Colon (tissue), 2 donors: ENCODE data around the gene GPATCH2.
"Not testable (repeated sequence)": the region's sequence is repeated elsewhere in the genome, so short reads cannot be mapped to it uniquely, and the experiment has no call there.

Source experiments
- FAIRE-seq: peaks from 2 replicates; lab custom pipeline; 2012; peaks lifted over from hg19 to GRCh38; lab: Jason Lieb, UNC
- donor health status: control.
- donor health status: control.

GPATCH2 gene

GRCh38 chr1:217525773-217526490 is 105.0 kb downstream of the GPATCH2 start:
- peak; percentile 75 for FAIRE-seq

- no peak for FAIRE-seq
These were observed 105.9 kb downstream of the GPATCH2 start for GRCh38 chr1:217524787-217525520.

GRCh38 chr1:217523921-217524320 is 107.0 kb downstream of the GPATCH2 start:
- not testable (repeated sequence) for FAIRE-seq

- FAIRE-seq, result no peak
These were observed 108.6 kb downstream of the GPATCH2 start for GRCh38 chr1:217522277-217522676.

- no peak for FAIRE-seq
These were observed 109.6 kb downstream of the GPATCH2 start for GRCh38 chr1:217521317-217521716.

- FAIRE-seq, result no peak
These were observed 124.0 kb downstream of the GPATCH2 start for GRCh38 chr1:217506878-217507277.

- FAIRE-seq, result no peak
These were observed 132.7 kb downstream of the GPATCH2 start for GRCh38 chr1:217498209-217498608.

GRCh38 chr1:217495249-217495648 is 135.6 kb downstream of the GPATCH2 start:
- no peak for FAIRE-seq

- FAIRE-seq, result no peak
These were observed 136.1 kb downstream of the GPATCH2 start for GRCh38 chr1:217494767-217495166.

GRCh38 chr1:217493290-217493689 is 137.6 kb downstream of the GPATCH2 start:
- FAIRE-seq, result no peak

GRCh38 chr1:217484871-217485270 is 146.0 kb downstream of the GPATCH2 start:
- FAIRE-seq, result no peak

- no peak for FAIRE-seq
These were observed 148.4 kb downstream of the GPATCH2 start for GRCh38 chr1:217482356-217483102.

GRCh38 chr1:217478450-217478849 is 152.4 kb downstream of the GPATCH2 start:
- FAIRE-seq, result no peak

- FAIRE-seq, result no peak
These were observed 158.0 kb downstream of the GPATCH2 start for GRCh38 chr1:217472915-217473314.

- no peak for FAIRE-seq
These were observed 159.5 kb downstream of the GPATCH2 start for GRCh38 chr1:217471403-217471802.

- FAIRE-seq, result no peak
These were observed 160.9 kb downstream of the GPATCH2 start for GRCh38 chr1:217469983-217470382.

GRCh38 chr1:217465102-217465501 is 165.8 kb downstream of the GPATCH2 start:
- no peak for FAIRE-seq

- FAIRE-seq, result no peak
These were observed 168.2 kb downstream of the GPATCH2 start for GRCh38 chr1:217462666-217463065.

- peak; percentile 21 for FAIRE-seq
These were observed 168.7 kb downstream of the GPATCH2 start for GRCh38 chr1:217462159-217462558.

GRCh38 chr1:217457016-217457415 is 173.9 kb downstream of the GPATCH2 start:
- FAIRE-seq, result no peak

- no peak for FAIRE-seq
These were observed 174.6 kb downstream of the GPATCH2 start for GRCh38 chr1:217456261-217456660.

- FAIRE-seq, result no peak
These were observed 177.1 kb downstream of the GPATCH2 start for GRCh38 chr1:217453816-217454215.

GRCh38 chr1:217449370-217449769 is 181.5 kb downstream of the GPATCH2 start:
- FAIRE-seq, result no peak
